A673 (cell line): ENCODE data around the gene FAM118A.

Experiments used
- CTCF ChIP-seq: fragments of 300-800, 200-600 bp; sonication (generic); conservative IDR thresholded peaks from 2 replicates; pipeline ENCODE4 v1.5.1; 2017; ENCODE audit warnings: low read depth, mild to moderate bottlenecking, antibody characterized with exemption, low read length, moderate library complexity, mixed read lengths
- EZH2 ChIP-seq: fragments of 200-600 bp; sonication (generic); IDR thresholded peaks from 2 replicates; pipeline ENCODE4 v1.6.1; 2017; ENCODE audit warnings: borderline replicate concordance, low read depth, mild to moderate bottlenecking, mixed read lengths, antibody characterized with exemption, low read length; ENCODE audit not compliant: poor library complexity, severe bottlenecking

- TF ChIP-seq CTCF (no peak), EZH2 (no peak)
These were observed 26.3 kb downstream of the FAM118A start for GRCh38 chr22:45335854-45336522.
